Common myeloid progenitor, CD34-positive (primary cell): ENCODE results near the gene PHLPP1.

Experiments
- CTCF ChIA-PET: fragments of 350-600 bp; sonication (Branson Sonifier 250); formaldehyde crosslinking; loops from one replicate; lab custom pipeline; 2021; ENCODE audit warnings: antibody characterized with exemption; lab: Charles Lee
- POLR2A ChIA-PET: fragments of 350-600 bp; sonication (Branson Sonifier 250); formaldehyde crosslinking; loops from one replicate; lab custom pipeline; 2021; ENCODE audit warnings: antibody characterized with exemption; lab: Charles Lee
- DNase-seq, 3 donors: peaks; one replicate each; pipeline versions ENCODE4 v3.0.0 to v3.0.0-alpha.2; 2013
- H3K27ac ChIP-seq, 2 experiments: 1 replicate in 1 of 2; 2 replicates in 1 of 2; pipeline ENCODE4 v1.7.0; 2013; ENCODE audit warnings: inconsistent platforms in 2 of 2, low read length in 2 of 2, mild to moderate bottlenecking in 2 of 2, low read depth in 1 of 2, moderate library complexity in 1 of 2; ENCODE audit not compliant: severe bottlenecking in 2 of 2, insufficient read depth in 1 of 2, poor library complexity in 1 of 2
- H3K27me3 ChIP-seq, 5 experiments: replicated peaks in 2 of 5; 1 replicate in 3 of 5; 2 replicates in 2 of 5; pipeline versions ENCODE4 v1.6.1 to v1.7.0; 2013; ENCODE audit warnings: low read length in 4 of 5, mild to moderate bottlenecking in 2 of 5, moderate library complexity in 2 of 5, inconsistent platforms in 1 of 5; ENCODE audit not compliant: insufficient read depth in 5 of 5, control insufficient read depth in 4 of 5
- H3K36me3 ChIP-seq, 4 experiments: 1 replicate in 2 of 4; 2 replicates in 2 of 4; pipeline versions ENCODE4 v1.6.1 to v1.7.0; 2013; ENCODE audit warnings: low read length in 3 of 4, control low read depth in 1 of 4, mild to moderate bottlenecking in 1 of 4; ENCODE audit not compliant: control insufficient read depth in 4 of 4, insufficient read depth in 4 of 4
- H3K4me1 ChIP-seq, 4 experiments: 1 replicate in 3 of 4; 2 replicates in 1 of 4; pipeline versions ENCODE4 v1.6.1 to v1.7.1; 2013; ENCODE audit warnings: low read length in 3 of 4, mild to moderate bottlenecking in 3 of 4, control low read depth in 1 of 4, inconsistent platforms in 1 of 4, moderate library complexity in 1 of 4; ENCODE audit not compliant: control insufficient read depth in 4 of 4, insufficient read depth in 4 of 4; ENCODE audit errors: control extremely low read depth in 1 of 4
- H3K4me3 ChIP-seq, 7 experiments: 1 replicate in 4 of 7; 2 replicates in 3 of 7; pipeline versions ENCODE4 v1.5.1 to v1.7.0; 2013; ENCODE audit warnings: mild to moderate bottlenecking in 7 of 7, low read length in 6 of 7, moderate library complexity in 6 of 7, inconsistent platforms in 2 of 7, low read depth in 2 of 7, control low read depth in 1 of 7; ENCODE audit not compliant: insufficient read depth in 4 of 7, control insufficient read depth in 1 of 7; ENCODE audit errors: extremely low read depth in 1 of 7
- H3K9me3 ChIP-seq, 5 experiments: 1 replicate in 4 of 5; 2 replicates in 1 of 5; pipeline versions ENCODE4 v1.6.1 to v1.7.1; 2013; ENCODE audit warnings: low read length in 4 of 5, mild to moderate bottlenecking in 2 of 5, inconsistent platforms in 1 of 5, low read depth in 1 of 5, moderate library complexity in 1 of 5; ENCODE audit not compliant: control insufficient read depth in 4 of 5, insufficient read depth in 2 of 5; ENCODE audit errors: control extremely low read depth in 1 of 5
- WGBS: methylation state at CpG from one replicate; pipeline ENCODE4 v1.1.5; 2013; ENCODE audit not compliant: insufficient coverage; 5-methylcytosine and 5-hydroxymethylcytosine counted together

The PHLPP1 gene

GRCh38 chr18:62758591-62758990 is 43.2 kb downstream of the PHLPP1 start:
- no peak overlapping the region for H3K4me3 ChIP-seq
- H3K27me3 ChIP-seq = no peaks in the 10 kb centered on the region
- peaks cover 0 to 2% (median 0%) of the 10 kb centered on the region in 4 experiments for H3K4me1 ChIP-seq
- DNase-seq = no peak
- H3K9me3 ChIP-seq = peaks cover 0 to 3% (median 0%) of the 10 kb centered on the region in 5 experiments
- WGBS = 80% methylated on average over 1 of the region's 3 CpGs
- H3K27ac ChIP-seq = no peak overlapping the region
- ChIA-PET POLR2A (no interaction called here), CTCF (interaction anchor here (1.4 to 1.6 kb wide), 2 partner anchors 17 to 20 kb away, joined by 3 to 4 read pairs; no protein-coding TSS in a partner anchor)
- peaks cover 0 to 2% (median under 1%) of the 10 kb centered on the region in 4 experiments for H3K36me3 ChIP-seq

- Histone ChIP-seq H3K27me3 (no peaks in the 10 kb centered on the region), H3K4me3 (no peak overlapping the region), H3K9me3 (peaks cover 0 to 3% (median 0%) of the 10 kb centered on the region in 5 experiments), H3K36me3 (peaks cover 0 to 2% (median under 1%) of the 10 kb centered on the region in 4 experiments), H3K4me1 (peaks cover 0 to 2% (median 0%) of the 10 kb centered on the region in 4 experiments), H3K27ac (no peak overlapping the region)
- DNase-seq = no peak
- 94% methylated on average over 3 of the region's 5 CpGs for WGBS
- ChIA-PET POLR2A (no interaction called here), CTCF (no interaction called here)
These were observed 44.5 kb downstream of the PHLPP1 start for GRCh38 chr18:62759704-62760402.

- Histone ChIP-seq H3K27me3 (no peaks in the 10 kb centered on the region), H3K27ac (no peak overlapping the region), H3K4me3 (no peak overlapping the region), H3K9me3 (peaks cover 0 to 2% (median 0%) of the 10 kb centered on the region in 5 experiments), H3K36me3 (peaks cover 0 to 2% (median 0%) of the 10 kb centered on the region in 4 experiments), H3K4me1 (peaks cover 0 to 2% (median 0%) of the 10 kb centered on the region in 4 experiments)
- no peak for DNase-seq
- ChIA-PET POLR2A (no interaction called here), CTCF (no interaction called here)
- 93% methylated on average over 3 of the region's 5 CpGs for WGBS
These were observed 45.0 kb downstream of the PHLPP1 start for GRCh38 chr18:62760403-62760734.

- Histone ChIP-seq H3K9me3 (no peaks in the 10 kb centered on the region), H3K36me3 (no peaks in the 10 kb centered on the region), H3K4me3 (no peak overlapping the region), H3K4me1 (peaks cover 0 to 3% (median 0%) of the 10 kb centered on the region in 4 experiments), H3K27me3 (no peaks in the 10 kb centered on the region), H3K27ac (no peak overlapping the region)
- POLR2A ChIA-PET = no interaction called here
- WGBS = 96% methylated on average over 5 of the region's 7 CpGs
- CTCF ChIA-PET = no interaction called here
- DNase-seq = no peak
These were observed 47.8 kb downstream of the PHLPP1 start for GRCh38 chr18:62763101-62763521.

GRCh38 chr18:62766266-62766665 is 50.9 kb downstream of the PHLPP1 start:
- H3K27ac ChIP-seq = no peak overlapping the region
- DNase-seq = no peak
- ChIA-PET POLR2A (interaction anchor here (0.6 kb wide), 1 partner anchor 9 kb away, joined by 5 read pairs; no protein-coding TSS in a partner anchor), CTCF (interaction anchor here (1.8 kb wide), 1 partner anchor 12 kb away, joined by 5 read pairs; no protein-coding TSS in a partner anchor)
- H3K4me1 ChIP-seq = peaks cover 0 to 3% (median 0%) of the 10 kb centered on the region in 4 experiments
- H3K4me3 ChIP-seq = no peak overlapping the region
- no peaks in the 10 kb centered on the region for H3K9me3 ChIP-seq
- H3K27me3 ChIP-seq = no peaks in the 10 kb centered on the region
- no peaks in the 10 kb centered on the region for H3K36me3 ChIP-seq
- WGBS = 67% methylated on average over 1 of the region's 4 CpGs

GRCh38 chr18:62767321-62767720 is 52.0 kb downstream of the PHLPP1 start:
- DNase-seq = peak in 1 of 3 donors; percentile 30
- CTCF ChIA-PET = interaction anchor here (1.4 to 1.5 kb wide), 2 partner anchors 36 to 129 kb away, joined by 3 to 5 read pairs; no protein-coding TSS in a partner anchor
- Histone ChIP-seq H3K4me3 (no peak overlapping the region), H3K36me3 (no peaks in the 10 kb centered on the region), H3K9me3 (no peaks in the 10 kb centered on the region), H3K27ac (no peak overlapping the region), H3K27me3 (no peaks in the 10 kb centered on the region), H3K4me1 (peaks cover 0 to 3% (median 0%) of the 10 kb centered on the region in 4 experiments)
- POLR2A ChIA-PET = no interaction called here
- 98% methylated on average over 4 of the region's 5 CpGs for WGBS
